Ascending aorta (tissue), 2 donors: ENCODE measurements around the gene GJB4. TPM values are rescaled to one million over a fixed set of nuclear protein-coding genes. Genes with fewer than 3 reads are reported as not detected.

Experiments used
- DNase-seq, 2 donors: peaks; one replicate each; pipeline ENCODE4 v3.0.0-alpha.2; 2019; ENCODE audit warnings: low spot score in 2 of 2
- H3K27ac ChIP-seq, 2 donors: fragments of 200-600 bp; sonication (generic); one replicate each; pipeline ENCODE4 v1.5.1; 2016 to 2017; ENCODE audit warnings: mild to moderate bottlenecking in 1 of 2
- H3K27me3 ChIP-seq: fragments of 200-600 bp; sonication (generic); one replicate; pipeline ENCODE4 v1.5.1; 2017
- H3K36me3 ChIP-seq, 2 donors: fragments of 200-600 bp; sonication (generic); one replicate each; pipeline ENCODE4 v1.5.1; 2016
- H3K4me1 ChIP-seq, 2 donors: fragments of 200-600 bp; sonication (generic); one replicate each; pipeline ENCODE4 v1.5.1; 2016 to 2017; ENCODE audit warnings: mild to moderate bottlenecking in 1 of 2
- H3K4me3 ChIP-seq, 2 donors: fragments of 200-600 bp; sonication (generic); one replicate each; pipeline ENCODE4 v1.5.1; 2016 to 2017; ENCODE audit warnings: mild to moderate bottlenecking in 1 of 2
- H3K9me3 ChIP-seq, 2 donors: fragments of 200-600 bp; sonication (generic); one replicate each; pipeline ENCODE4 v1.5.1; 2016
- intact Hi-C: fragments of 100-400 bp; cut with DNase I; formaldehyde crosslinking; loops from one replicate; pipeline ENCODE4 v1.15.1; 2023
- total RNA-seq: library from RNA; depleted of rRNA; stranded (reverse); fragments of >200 nt; gene quantifications from one replicate; pipeline ENCODE4 v1.1.0, GENCODE V29; 2016
- TF ChIP-seq, protein P1 (sequence below), 3 experiments: fragments of 200-600 bp in 2 of 3; fragments of 450-650 bp in 1 of 3; sonication (generic) in 2 of 3; IDR thresholded peaks; one replicate each; pipeline ENCODE4 v1.5.1; 2016 to 2019; ENCODE audit warnings: antibody characterized with exemption in 3 of 3, mild to moderate bottlenecking in 1 of 3, moderate library complexity in 1 of 3

GJB4 gene
- total RNA-seq, 1 donor from 2014 or later: not detected

DNA sequence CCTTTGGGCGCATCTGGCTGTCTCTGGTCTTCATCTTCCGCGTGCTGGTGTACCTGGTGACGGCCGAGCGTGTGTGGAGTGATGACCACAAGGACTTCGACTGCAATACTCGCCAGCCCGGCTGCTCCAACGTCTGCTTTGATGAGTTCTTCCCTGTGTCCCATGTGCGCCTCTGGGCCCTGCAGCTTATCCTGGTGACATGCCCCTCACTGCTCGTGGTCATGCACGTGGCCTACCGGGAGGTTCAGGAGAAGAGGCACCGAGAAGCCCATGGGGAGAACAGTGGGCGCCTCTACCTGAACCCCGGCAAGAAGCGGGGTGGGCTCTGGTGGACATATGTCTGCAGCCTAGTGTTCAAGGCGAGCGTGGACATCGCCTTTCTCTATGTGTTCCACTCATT lies 2.2 kb upstream of the GJB4 start:
- no peak for DNase-seq
- Histone ChIP-seq H3K27ac (no peak overlapping the region), H3K9me3 (no peaks in the 10 kb centered on the region), H3K4me1 (no peaks in the 10 kb centered on the region), H3K4me3 (no peak overlapping the region), H3K36me3 (no peaks in the 10 kb centered on the region), H3K27me3 (no peaks in the 10 kb centered on the region)
- TF ChIP-seq, protein P1, sequence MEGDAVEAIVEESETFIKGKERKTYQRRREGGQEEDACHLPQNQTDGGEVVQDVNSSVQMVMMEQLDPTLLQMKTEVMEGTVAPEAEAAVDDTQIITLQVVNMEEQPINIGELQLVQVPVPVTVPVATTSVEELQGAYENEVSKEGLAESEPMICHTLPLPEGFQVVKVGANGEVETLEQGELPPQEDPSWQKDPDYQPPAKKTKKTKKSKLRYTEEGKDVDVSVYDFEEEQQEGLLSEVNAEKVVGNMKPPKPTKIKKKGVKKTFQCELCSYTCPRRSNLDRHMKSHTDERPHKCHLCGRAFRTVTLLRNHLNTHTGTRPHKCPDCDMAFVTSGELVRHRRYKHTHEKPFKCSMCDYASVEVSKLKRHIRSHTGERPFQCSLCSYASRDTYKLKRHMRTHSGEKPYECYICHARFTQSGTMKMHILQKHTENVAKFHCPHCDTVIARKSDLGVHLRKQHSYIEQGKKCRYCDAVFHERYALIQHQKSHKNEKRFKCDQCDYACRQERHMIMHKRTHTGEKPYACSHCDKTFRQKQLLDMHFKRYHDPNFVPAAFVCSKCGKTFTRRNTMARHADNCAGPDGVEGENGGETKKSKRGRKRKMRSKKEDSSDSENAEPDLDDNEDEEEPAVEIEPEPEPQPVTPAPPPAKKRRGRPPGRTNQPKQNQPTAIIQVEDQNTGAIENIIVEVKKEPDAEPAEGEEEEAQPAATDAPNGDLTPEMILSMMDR (IDR thresholded peaks at IDR 0.05): no peak
- intact Hi-C loops: no loop called here

GRCh38 chr1:34758751-34759150 lies 789 bp upstream of the GJB4 start:
- Histone ChIP-seq H3K9me3 (no peaks in the 10 kb centered on the region), H3K36me3 (no peaks in the 10 kb centered on the region), H3K27ac (no peak overlapping the region), H3K27me3 (no peaks in the 10 kb centered on the region), H3K4me3 (no peak overlapping the region), H3K4me1 (no peaks in the 10 kb centered on the region)
- no peak for DNase-seq
- TF ChIP-seq, protein P1 (IDR thresholded peaks at IDR 0.05): no peak
- intact Hi-C loops: no loop called here

- Histone ChIP-seq H3K9me3 (no peaks in the 10 kb centered on the region), H3K4me3 (no peak overlapping the region), H3K27ac (no peak overlapping the region), H3K4me1 (no peaks in the 10 kb centered on the region), H3K36me3 (no peaks in the 10 kb centered on the region), H3K27me3 (no peaks in the 10 kb centered on the region)
- TF ChIP-seq, protein P1 (IDR thresholded peaks at IDR 0.05): no peak
- DNase-seq: no peak
- intact Hi-C loops: no loop called here
These were observed 1.7 kb downstream of the GJB4 start for GRCh38 chr1:34761176-34761761.

- H3K36me3 ChIP-seq: no peaks in the 10 kb centered on the region
- intact Hi-C loops: no loop called here
- no peaks in the 10 kb centered on the region for H3K27me3 ChIP-seq
- H3K4me1 ChIP-seq: no peaks in the 10 kb centered on the region
- H3K9me3 ChIP-seq: no peaks in the 10 kb centered on the region
- no peak for DNase-seq
- TF ChIP-seq, protein P1 (IDR thresholded peaks at IDR 0.05): no peak
- H3K4me3 ChIP-seq: no peak overlapping the region
- no peak overlapping the region for H3K27ac ChIP-seq
These were observed 2.3 kb downstream of the GJB4 start for GRCh38 chr1:34761776-34762307.

DNA sequence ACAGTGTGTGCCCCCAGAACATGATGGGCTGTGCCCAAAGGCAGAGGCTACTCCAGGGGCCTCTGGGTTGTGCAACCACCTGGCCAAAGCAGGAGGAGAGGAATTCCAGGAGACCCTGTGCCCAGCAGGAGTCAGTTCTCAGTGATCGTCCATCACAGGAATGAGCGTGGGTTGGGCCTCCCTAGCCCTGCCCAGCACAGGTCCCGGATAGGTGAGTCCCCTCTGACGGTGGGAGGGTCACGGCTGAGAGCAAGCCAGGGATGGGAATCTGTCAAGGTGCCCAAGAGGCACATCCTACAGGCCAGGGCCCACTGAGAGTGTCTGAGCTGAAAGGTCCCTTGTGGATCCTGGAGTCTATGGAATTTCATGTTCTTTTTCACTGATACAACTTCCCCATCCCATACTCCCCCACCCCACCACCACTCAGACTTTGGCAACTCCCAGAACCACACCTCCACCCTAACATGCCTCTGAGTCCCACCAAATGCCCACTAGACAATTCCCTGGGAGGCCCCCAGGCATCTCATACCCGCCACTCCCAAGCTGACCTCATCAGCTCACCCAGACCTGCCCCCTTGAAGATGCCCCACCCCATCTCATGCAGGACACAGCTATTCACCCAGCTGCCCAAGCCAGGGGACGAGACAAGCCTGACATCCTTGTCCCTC lies 3.1 kb downstream of the GJB4 start:
- TF ChIP-seq, protein P1 (IDR thresholded peaks at IDR 0.05): no peak
- Histone ChIP-seq H3K4me1 (no peaks in the 10 kb centered on the region), H3K9me3 (no peaks in the 10 kb centered on the region), H3K27me3 (no peaks in the 10 kb centered on the region), H3K4me3 (no peak overlapping the region), H3K27ac (no peak overlapping the region), H3K36me3 (no peaks in the 10 kb centered on the region)
- intact Hi-C loops: no loop called here
- no peak for DNase-seq
